NCI-H146 (cell line): ENCODE measurements around the gene PML.

Source experiments
- DNase-seq: peaks from one replicate; lab custom pipeline; 2025; lab: John Stamatoyannopoulos, UW

PML gene

DNA sequence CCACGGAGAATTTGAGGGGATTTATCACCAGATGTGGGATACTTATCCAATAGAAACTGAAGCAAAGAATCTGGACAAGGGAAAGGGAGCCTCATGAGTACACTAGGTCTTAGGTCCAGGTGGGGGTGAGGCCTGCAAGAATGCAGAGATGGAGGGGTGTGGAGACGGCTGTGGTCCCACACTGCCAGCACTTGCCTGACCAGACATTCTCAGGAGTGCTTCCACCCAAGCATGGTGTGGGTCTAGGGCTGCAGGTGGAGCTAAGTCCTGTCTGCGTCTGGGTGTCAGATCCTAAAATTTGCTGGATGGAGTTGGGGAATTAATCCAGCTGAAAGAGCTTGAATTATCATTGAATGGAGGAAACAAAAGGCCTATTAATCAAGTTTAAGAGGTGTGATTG, 14.4 kb downstream of the PML start:
- DNase-seq, result no peak

- DNase-seq, result no peak
Observed at GRCh38 chr15:74010929-74011540, 16.5 kb downstream of the PML start.

DNA sequence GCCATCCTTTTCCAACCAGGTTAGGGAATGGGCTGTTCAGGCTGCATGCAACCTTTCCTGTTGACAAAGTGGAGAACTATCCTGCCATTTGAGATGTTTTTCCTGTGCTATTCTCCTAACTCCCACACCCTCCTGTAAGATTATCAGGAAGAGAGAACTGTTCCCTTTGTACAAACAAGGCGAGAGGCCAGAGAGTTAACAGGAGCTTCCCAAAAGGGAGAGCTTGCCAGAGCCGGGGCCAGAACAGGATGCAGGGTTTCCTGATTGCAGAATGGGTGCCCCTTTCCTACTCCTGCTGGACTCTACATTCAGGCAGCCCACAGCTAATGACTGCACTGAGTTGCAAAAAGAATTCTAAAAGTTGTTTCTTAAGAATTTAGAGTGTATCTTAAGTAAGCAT, 17.1 kb downstream of the PML start:
- no peak for DNase-seq

DNA sequence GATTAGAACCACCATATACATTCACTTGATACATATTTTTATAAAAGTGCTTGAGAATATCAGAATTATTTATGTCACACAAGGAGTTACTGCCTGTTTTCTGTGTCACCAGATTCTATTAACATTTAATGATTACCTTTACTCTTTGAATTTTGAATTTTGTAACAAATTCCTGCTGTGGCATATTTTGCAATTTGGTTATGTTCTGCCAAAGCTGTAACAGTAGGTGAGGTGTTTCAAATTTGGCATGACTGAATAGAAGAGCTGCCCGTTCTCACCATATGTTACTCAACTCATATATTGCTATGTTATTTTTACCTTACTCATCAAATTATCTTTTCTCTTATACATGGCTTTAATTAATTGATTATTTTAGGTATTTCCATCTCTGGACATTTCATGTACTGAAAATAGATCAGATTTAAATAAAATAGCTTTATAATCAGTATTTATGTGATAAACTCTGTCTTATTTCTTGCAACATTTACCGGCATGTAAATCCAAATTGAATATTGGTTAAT, 18.9 kb downstream of the PML start:
- no peak for DNase-seq

DNA sequence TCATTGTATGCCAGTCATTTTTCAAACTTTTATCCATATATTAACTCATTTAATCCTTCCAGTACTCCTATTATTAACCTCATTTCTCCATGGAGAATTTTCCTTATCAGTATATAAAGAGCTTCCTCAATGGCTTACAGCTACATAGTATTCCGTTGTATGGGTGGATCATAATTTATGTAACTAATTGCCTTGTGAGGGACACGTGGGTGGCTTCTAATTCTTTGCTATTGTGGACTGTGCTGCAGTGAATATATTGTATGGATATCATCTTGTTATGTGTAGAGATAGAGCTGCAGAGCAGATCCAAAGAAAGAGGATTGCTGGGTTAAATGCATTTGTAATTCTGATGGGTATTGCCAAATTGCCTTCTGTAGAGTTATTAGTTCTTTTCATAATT, 25.2 kb downstream of the PML start:
- DNase-seq, result no peak

GRCh38 chr15:74022706-74023470, 28.4 kb downstream of the PML start:
- no peak for DNase-seq

DNA sequence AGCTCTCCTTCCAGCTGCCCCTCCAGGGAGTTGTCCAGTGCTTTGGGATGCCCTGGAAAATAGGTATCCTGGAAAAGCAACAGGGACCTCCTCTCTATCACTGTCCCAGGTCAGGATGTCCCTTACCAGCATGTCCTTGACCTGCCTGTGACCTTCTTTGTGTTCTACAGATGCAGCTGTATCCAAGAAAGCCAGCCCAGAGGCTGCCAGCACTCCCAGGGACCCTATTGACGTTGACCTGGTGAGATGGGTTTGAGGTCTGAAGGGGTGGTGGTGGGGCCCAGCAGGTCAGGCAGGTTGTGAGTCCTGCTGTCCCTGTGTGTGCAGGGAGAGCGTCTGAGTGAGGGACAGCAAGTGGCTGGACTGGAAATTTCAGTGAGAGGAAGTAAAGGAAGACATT, 30.2 kb downstream of the PML start:
- no peak for DNase-seq

GRCh38 chr15:74025436-74025835, 30.9 kb downstream of the PML start:
- DNase-seq, result no peak

- DNase-seq, result no peak
Observed at GRCh38 chr15:74027688-74028087, 33.2 kb downstream of the PML start.

DNA sequence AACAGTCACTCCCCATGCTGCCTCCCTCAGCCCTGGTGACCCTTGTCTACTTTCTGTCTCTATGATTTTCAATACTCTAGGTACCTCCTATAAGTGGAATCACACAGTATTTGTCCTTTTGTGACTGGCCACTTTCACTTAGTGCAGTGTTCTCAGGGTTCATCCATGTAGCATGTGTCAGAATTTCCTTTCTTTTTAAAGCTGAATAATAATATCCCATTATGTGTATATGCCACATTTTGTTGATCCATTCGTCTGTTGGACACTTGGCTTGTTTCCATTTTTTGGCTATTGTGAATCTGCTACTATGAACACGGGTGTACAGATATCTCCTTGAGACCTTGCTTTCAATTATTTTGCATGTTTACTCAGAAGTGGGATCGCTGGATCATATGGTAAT, 34.1 kb downstream of the PML start:
- no peak for DNase-seq

GRCh38 chr15:74032046-74032445, 37.5 kb downstream of the PML start:
- DNase-seq, result no peak

GRCh38 chr15:74032606-74033561, 38.4 kb downstream of the PML start:
- no peak for DNase-seq

DNA sequence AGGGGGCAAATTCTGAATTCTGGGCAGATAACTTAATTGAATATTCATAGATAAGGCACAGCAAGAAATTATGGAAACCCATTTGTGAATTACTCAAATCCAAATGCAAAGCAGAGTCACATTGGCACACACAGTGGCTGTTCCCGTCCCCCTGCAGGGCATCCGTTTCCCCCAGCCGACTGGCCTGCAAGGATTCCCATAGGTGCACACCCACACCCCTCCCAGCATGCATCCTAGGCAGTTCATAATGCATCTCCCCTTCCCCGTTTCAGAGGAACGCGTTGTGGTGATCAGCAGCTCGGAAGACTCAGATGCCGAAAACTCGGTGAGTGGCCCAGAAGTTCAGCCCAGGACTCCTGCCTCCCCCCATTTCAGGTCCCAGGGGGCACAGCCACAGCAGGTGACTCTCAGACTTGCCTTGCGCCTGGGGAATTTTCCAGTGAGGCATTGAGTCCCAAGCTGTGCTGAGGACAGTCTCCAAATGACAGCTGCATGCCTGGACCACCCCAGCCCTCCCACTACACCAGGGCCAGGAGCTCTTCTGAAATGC, 39.8 kb downstream of the PML start:
- no peak for DNase-seq

DNA sequence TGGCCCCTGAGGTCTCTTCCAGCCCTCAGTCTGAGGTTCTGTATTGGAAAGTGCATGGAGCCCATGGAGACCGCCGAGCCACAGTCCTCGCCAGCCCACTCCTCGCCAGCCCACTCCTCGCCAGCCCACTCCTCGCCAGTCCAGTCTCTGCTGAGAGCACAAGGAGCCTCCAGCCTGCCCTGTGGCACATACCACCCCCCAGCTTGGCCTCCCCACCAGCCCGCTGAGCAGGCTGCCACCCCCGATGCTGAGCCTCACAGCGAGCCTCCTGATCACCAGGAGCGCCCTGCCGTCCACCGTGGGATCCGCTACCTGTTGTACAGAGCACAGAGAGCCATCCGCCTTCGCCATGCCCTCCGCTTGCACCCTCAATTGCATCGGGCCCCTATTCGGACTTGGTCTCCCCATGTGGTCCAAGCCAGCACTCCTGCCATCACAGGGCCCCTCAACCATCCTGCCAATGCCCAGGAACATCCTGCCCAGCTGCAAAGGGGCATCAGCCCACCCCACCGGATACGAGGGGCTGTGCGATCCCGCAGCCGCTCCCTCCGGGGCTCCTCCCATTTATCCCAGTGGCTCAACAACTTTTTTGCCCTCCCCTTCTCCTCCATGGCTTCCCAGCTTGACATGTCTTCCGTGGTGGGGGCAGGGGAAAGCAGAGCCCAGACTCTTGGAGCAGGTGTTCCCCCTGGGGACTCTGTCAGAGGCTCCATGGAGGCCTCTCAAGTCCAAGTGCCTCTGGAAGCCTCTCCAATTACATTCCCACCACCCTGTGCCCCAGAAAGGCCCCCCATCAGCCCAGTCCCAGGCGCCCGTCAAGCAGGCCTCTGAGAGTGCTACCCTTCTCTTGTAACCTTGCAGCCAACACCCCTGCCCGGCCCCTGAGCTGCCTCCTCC, 40.9 kb downstream of the PML start:
- DNase-seq, result no peak

- DNase-seq, result no peak
Observed at GRCh38 chr15:74036271-74037170, 42.0 kb downstream of the PML start.

DNA sequence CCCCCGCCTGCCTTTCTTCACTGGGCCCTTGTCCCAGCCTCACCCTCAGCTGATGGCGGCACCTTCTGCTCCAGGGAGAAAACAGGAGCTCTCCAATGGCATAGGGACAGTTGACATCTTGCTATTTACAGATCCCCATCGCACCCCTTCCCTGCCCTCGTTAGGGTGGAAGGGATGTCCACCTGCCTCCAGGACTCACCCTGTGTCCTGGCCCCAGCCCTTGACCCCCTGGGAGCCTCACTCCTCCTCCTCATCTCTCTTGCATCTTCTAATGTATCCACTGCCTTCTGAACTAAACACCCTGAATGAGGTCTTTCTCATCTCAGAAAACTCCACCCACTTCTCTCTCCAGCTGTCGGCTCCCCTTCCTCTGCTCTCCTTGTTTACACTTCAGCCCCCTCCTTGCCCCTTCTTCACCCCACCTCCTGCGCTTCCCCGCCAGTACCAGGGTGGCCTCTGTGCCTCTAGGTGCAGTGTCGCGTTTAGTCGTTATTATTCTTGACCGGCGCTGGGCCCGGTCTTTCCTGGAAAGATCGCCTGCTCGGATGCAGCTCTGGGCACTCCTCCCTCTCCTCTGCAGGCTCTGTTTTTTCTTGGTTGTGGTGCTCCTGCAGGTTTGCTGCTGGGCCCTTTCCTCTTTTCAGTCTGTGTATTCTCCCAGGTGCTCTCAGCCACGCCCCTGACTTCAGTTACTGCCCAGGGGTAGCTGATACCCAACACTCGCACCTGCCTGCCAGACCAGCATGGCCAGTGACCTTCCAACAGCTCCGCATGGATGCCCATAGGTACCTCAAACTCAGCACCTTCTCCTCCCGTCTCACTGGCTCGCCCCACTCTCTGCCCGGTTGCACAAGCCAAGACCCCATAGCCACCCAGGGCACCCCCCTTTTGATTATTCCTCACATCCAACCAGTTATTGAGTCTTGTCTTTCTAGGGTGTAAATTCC, 42.9 kb downstream of the PML start:
- DNase-seq, result no peak

DNA sequence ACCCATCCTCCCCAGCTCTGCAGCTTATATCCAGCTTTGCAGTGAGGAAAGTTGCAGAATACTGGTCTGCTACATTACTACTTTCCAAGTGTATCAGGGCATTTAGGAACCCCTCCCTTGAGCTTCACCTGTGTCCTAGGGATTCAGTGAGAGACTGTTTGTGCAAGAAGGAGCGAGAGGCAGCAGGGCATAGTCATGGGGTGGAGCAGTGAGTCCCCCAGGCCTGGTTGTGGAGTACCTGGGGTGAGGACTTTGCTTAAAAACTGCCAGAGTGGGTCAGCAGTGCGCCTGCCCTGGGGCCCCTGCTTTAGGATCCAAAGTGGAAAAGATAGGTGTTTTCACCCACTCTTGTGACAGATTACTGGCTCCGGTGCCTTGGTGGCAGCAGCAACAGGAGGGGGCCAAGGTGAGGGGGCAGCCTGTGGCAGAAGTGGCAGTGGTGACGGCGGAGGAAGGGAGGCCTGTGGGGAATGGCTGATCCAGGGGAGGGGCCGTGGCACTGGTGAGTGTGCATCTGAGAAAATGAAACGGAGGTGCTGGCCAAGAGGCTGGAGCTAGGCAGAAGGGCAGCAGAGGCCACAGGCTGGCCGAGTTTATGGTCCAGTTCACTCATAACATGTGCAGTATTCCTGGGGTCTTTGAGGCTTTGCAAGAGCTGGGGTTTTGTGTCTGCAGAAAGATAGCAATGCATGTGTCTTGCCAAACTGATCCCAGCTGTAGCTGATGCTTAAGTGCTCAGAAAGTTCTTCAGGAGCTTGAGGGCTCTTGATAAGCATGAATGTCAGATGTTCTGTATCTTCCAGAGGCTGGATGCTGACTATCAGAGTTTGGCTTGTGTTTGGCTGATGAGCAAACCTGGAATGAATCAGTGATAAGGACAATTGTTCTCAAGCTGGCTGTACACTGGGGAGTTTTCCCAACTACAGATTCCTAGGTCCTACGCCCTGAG, 44.5 kb downstream of the PML start:
- DNase-seq, result no peak

DNA sequence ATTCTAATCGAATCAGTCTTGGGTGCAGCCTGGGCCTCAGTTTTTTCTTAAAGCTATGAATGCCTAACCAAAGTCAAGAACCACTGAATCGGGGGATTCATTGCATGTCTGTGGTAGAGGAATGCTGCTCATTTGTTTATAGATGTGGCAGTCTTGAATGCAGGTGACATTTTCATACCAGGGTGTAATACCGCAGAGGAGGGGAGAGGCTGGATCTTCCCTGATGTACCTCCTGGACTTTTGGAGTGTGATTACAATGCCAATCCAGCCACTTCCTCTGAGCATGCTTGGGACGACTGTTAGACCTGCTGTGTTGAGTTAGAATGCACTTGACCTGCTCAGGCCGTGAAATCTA, 45.1 kb downstream of the PML start:
- DNase-seq, result no peak
